OCI-M1 (cell line): ENCODE results near the gene PLD6.

Experiments
- DNase-seq: peaks from one replicate; lab custom pipeline; 2025; lab: John Stamatoyannopoulos, UW

PLD6 gene

DNA sequence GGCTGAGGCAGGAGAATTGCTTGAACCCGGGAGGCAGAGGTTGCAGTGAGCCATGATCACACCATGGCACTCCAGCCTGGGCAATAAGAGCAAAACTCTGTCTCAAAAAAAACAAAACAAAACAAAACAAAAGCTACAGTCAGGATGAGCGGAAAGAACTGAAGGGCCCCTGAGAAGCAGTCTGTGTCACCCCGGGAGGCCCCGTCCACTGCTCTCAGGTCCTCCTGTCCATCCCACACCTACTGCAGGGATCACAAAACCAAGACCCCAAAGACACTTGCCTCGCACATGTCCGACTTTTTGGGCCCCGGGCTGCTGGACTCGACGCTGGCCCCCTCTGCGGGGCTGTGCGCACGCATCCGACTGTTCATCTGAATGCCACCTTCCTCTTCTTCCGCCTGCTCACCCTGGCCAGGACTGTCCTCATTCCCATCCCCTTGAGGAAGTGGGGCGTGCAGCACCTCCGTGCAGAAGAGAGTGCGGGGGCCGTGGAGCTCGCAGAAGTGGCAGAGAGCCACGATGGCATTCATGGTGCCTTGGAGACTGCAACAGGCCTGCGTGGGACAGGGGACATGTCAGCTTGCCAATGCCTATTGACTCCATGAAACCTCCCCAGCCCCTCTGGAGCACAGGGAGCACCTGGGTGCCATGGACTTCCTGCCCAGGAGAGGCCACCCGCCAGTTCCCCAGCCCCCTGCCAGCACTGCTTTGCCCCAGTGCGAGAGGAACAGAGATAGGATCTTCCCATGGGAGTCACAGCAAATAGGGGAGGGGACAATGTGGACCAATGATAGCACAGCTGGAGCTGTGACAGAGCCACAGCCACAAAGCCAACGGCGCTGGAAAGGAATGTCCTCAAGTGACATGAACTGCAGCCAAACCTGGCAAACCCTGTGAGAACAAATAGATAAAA lies 21.7 kb upstream of the PLD6 start:
- no peak for DNase-seq

GRCh38 chr17:17226451-17227265 lies 20.5 kb upstream of the PLD6 start:
- DNase-seq: no peak

- no peak for DNase-seq
These were observed 19.8 kb upstream of the PLD6 start for GRCh38 chr17:17225901-17226300.

DNA sequence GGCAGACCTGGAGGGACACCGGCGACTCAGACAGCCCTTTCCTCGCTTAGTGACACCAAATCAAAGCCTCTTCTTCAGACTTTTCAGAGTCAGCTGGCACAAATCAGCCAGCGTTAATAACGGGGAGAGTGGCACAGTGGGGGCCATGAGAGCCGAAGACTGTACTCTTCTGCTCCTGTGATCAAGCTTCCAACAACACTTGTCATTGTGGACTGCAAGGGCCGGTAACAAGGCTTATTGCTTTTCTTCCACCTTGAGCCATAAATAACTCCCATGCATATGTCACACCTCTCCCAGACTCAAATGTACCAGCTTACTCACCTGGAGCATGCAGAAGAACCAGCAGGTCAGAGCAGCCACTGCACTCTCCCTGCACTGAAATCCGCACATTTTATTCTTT lies 18.0 kb upstream of the PLD6 start:
- no peak for DNase-seq

GRCh38 chr17:17223736-17224135 lies 17.6 kb upstream of the PLD6 start:
- DNase-seq: no peak

- DNase-seq: no peak
These were observed 15.2 kb upstream of the PLD6 start for GRCh38 chr17:17221329-17221728.

DNA sequence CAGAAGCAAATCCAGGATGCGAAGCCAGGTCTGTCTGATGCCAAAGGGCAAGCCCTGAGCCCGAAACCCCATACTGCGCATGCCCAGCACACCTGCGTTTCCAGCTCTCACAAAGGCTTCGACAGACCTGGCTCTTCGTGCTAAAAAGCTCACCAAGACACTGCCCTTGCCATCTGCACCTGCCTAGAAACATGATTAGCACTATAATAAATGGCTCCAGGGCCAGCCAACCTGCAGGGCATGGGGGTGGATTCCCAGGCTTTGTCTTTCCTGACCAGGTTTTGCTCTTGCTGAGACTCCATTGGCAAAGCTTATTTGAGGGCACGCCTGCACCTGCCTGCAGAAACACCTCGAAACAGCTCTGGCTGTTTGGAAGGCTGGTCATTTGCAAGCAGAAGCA lies 14.4 kb upstream of the PLD6 start:
- DNase-seq: no peak

- no peak for DNase-seq
These were observed 11.9 kb upstream of the PLD6 start for GRCh38 chr17:17217995-17218394.

DNA sequence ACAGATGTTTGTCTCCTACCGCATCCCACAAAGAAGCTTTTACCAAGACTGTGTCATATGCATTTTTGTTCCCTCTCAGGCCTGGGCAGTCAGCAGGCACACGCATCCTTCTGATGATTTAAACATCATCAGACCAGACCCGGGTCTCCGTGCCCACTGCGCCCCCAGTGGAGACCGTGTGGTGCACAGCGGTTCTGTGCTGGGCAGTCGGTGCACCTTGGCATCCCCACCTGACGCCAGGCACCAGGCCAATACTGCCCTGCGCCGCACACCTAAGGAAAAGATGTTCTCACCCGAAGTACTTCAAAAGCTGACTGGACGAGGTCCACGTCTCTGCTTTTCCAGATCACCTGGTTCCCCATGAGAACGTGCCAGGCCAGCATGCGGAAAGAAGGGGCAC lies 10.6 kb upstream of the PLD6 start:
- no peak for DNase-seq

- DNase-seq: no peak
These were observed 10.1 kb upstream of the PLD6 start for GRCh38 chr17:17216236-17216635.

DNA sequence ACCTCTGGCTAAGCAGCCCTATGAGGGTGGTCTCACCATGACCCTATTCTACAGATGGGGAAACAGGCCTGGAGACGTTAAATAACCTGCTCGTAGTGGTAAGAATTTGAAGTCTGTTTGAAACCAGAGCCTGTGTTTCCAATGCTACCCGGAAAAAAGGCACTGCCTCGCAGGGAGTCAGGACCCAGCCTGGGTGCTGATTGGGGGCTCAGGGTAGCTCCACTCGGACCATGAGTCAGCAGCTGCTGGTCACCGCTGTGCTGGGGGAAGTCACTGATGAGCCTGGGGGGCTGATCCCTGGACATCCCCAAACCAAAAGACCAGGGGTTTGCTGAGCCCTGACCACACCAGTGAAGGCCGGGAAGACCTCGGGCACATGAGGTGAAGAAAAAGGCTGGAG lies 9.4 kb upstream of the PLD6 start:
- no peak for DNase-seq

DNA sequence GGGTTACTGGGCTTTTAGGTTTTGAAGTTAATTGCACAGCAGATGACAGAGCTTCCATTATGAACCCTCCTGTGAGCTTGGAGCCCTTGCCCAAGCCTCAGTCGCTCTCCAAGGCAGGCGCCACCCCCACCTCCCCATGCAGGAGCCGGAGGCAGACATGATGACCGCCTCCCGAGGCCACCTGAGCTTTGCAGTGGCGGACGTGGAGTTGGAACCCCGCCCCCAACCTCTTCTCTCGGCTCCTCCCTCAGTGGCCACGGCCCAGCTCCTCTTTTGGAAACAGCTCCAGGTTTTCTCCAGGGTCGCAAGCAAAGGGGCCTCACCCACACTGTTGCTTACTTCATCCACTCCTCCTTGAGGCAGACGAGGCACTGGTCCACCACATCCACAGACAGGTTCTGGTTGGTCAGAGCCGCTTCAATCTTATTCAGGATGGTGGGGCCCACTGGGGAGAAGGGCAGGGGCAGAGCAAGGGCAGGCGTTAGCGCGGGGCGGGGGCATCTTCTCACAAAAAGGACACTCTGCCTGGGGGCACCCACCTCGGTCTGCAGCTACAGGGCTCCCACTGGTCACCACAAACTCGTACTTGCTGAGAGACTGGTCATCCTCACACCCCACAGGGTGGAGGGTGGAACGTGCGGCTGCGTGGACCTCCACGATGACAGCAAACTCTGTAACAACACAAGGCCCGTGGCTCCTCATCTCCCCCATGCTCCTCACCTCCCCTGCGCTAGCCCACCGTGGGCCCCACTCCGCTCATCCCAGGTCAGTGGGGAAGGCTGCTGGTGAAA lies 8.7 kb upstream of the PLD6 start:
- DNase-seq: no peak

DNA sequence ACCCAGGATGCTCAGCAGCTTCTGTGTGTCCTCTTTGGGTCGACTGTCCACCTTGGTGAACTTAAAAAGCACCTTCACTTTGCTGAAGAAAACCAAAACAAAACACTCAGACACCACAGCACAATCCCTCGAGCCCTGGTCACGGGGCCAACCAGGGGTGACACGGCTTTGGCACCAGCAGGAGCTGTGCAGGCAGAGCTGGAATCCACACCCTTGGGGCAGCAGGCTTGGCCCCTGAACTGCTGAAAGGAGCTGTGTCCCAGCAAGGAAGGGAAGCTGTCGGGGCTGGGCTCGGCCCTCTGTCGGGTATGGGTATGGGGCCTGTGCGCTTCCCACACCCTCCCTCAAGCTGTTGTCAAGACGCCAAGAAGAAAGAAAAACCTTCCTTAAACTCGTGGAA lies 7.6 kb upstream of the PLD6 start:
- DNase-seq: no peak

- DNase-seq: no peak
These were observed 1.9 kb upstream of the PLD6 start for GRCh38 chr17:17207998-17208397.

GRCh38 chr17:17206913-17207335 lies 791 bp upstream of the PLD6 start:
- DNase-seq: no peak

- DNase-seq: peak; percentile 43
These were observed 587 bp downstream of the PLD6 start for GRCh38 chr17:17205368-17206123.

DNA sequence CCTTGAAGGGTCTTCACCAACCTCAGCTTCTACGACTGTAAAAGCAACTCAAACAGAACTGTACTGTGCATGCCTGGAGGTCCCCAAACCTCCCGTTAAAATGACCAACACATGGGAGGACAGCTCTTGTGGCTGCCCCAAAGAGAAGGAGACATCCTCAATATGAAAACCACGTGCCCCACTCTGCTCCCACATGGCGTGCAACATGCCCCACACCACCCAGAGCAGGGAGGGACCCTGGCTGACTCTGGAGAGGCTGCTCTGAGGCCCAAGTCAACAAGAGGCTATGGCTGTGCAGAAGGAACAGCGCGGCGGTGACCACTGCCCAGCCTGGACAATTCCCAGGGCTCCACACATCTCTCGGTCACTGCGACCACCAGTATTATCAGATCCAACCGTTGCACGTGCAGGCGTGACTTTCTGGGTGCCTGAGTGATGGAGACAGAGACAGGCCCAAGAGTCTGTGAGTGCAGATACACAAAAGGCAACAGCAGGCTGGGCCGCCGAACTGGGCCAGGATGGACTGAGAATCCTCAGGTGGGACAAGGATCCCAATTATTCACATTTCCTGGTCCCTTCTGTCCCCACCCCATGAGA lies 1.4 kb downstream of the PLD6 start:
- no peak for DNase-seq

DNA sequence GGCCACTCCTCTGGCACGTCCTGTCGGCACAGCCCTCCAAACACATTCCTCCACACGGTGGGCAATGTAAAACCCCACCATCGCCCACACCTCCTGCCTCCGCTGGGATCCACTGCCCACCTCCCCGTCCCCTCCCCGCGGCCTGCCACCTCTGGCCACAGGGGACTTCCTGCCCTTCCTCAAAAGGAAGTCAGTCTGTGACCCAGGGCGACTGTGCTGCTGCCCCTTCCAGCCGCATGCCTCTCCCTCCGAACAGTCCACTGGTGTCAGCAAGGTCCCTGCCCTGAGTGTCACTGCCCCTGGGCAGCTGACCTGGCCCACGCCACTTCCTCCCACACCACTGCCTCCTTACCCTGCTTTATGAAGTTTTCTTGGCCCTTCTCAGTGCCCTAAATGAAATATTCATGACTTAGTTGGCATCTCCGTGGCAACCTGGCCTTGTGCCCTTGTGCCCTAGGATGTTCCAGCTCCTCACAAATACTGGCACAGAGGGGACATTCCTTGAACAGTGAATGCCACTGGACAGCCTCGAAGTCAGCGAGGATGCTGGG lies 2.0 kb downstream of the PLD6 start:
- DNase-seq: no peak

DNA sequence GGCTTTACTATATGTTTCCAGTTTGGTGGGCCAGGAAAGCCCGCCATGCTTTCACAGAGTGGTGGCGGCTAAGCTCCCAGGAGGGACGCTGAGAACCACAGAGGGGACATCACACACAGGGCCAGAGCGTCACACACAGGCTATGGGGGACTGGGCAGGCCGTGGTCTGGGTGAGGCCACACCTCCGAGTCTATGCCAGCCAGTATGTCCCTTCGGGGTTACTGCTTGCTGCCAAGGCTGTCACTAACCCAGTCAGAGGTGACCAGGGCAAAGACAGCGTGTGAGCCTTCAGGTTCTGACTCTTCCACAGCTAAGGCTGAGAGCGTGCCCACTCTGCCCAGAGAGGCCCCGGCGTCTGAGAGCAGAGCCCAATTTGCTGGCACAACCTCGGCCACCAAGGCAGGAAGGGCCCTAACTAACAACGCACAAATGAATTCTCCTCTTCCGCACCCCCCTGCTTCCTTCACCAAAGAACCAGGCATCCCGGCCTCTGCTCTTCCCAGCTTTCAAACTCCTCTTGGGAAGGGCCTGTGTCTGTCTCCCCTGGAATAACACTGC lies 2.9 kb downstream of the PLD6 start:
- DNase-seq: no peak

DNA sequence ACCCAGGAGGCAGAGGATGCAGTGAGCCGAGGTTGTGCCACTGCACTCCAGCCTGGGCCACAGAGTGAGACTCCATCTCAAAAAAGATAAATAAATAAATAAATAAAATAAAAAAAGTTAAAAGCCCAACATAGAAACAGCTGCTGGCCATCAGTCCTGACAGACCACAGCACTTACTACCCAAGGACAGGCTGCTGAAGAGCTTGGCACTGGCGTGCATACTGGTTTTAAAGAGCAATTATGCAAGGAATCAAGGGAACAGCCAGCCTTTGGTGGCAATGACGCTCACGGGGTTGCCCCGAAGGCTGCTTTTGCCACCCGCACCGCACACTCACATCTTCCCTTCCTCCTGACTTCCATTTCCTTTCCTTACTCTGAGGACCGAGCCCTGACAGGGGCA lies 4.2 kb downstream of the PLD6 start:
- DNase-seq: no peak

- no peak for DNase-seq
These were observed 4.9 kb downstream of the PLD6 start for GRCh38 chr17:17201271-17201670.
